Activated CD8-positive, alpha-beta T cell treated with anti-CD3 and anti-CD28 coated beads, Interleukin-2, amount 10 ng/mL, durations not matched to agents 7 days and 5 days (primary cell): ENCODE results near the gene ACVR1B. TPM values are rescaled to one million over a fixed set of nuclear protein-coding genes. Genes with fewer than 3 reads are reported as not detected.

ENCODE experiments used
- ATAC-seq: fragments of 150-1000 bp; cut with Tn5 transposase; one replicate; pipeline ENCODE4 v1.10.0; 2021; ENCODE audit warnings: moderate library complexity
- CTCF ChIA-PET: fragments of 350-600 bp; sonication (Branson Sonifier 250); formaldehyde crosslinking; loops from one replicate; lab custom pipeline; 2021; ENCODE audit warnings: antibody characterized with exemption; lab: Charles Lee
- POLR2A ChIA-PET: fragments of 350-600 bp; sonication (Branson Sonifier 250); formaldehyde crosslinking; loops from one replicate; lab custom pipeline; 2021; ENCODE audit warnings: antibody characterized with exemption; lab: Charles Lee
- DNase-seq: peaks from one replicate; pipeline ENCODE4 v3.0.0-alpha.2; 2020
- H3K27ac Mint-ChIP-seq: one replicate; pipeline ENCODE4 v1.8.0; 2021; ENCODE audit warnings: mild to moderate bottlenecking, mixed read lengths
- H3K27me3 Mint-ChIP-seq: one replicate; pipeline ENCODE4 v1.8.0; 2021; ENCODE audit warnings: low read depth, mixed read lengths
- H3K36me3 Mint-ChIP-seq: one replicate; pipeline ENCODE4 v1.8.0; 2021; ENCODE audit warnings: low read depth, mixed read lengths
- H3K4me1 Mint-ChIP-seq: one replicate; pipeline ENCODE4 v1.8.0; 2021; ENCODE audit warnings: low read depth, mixed read lengths
- H3K4me3 Mint-ChIP-seq: one replicate; pipeline ENCODE4 v1.8.0; 2021; ENCODE audit warnings: mild to moderate bottlenecking, mixed read lengths
- H3K9me3 Mint-ChIP-seq: one replicate; pipeline ENCODE4 v1.8.0; 2022; ENCODE audit warnings: mixed read lengths; ENCODE audit not compliant: insufficient read depth
- total RNA-seq, 2 experiments: library from RNA; stranded (reverse); gene quantifications; one replicate each; pipeline ENCODE4 v1.2.3, GENCODE V29; 2021

The ACVR1B gene
- total RNA-seq, 2 experiments from 2014 or later = 7.8 to 8.8 TPM

DNA sequence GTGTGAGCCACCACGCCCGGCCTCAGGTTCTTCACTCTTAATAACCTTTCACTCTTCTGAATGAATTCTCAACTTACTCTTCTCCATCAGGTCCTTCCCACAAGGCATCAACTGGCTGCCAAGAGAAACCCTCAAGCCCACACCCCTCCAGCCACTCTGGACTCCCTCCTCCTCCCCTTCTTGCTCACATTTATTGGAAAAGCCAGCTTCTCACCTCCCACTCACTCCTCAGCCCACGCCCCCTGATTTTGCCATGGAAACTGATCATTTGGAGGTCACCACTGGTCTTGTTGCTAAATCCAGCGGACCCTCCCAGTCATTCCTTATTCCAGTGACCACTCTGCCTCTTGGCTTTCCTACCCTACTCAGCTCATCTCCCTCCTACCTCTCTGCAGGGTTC is 17.4 kb upstream of the ACVR1B start:
- ATAC-seq (no peak), DNase-seq (no peak)
- H3K36me3 Mint-ChIP-seq = no peaks in the 10 kb centered on the region
- POLR2A ChIA-PET = no interaction called here
- no peaks in the 10 kb centered on the region for H3K9me3 Mint-ChIP-seq
- H3K4me3 Mint-ChIP-seq = no peak overlapping the region
- CTCF ChIA-PET = interaction anchor here (0.8 to 2.0 kb wide), 3 partner anchors 38 to 90 kb away, joined by 3 to 5 read pairs (median 5); no protein-coding TSS in a partner anchor
- no peak overlapping the region for H3K27ac Mint-ChIP-seq
- no peaks in the 10 kb centered on the region for H3K4me1 Mint-ChIP-seq
- H3K27me3 Mint-ChIP-seq = peaks cover 22% of the 10 kb centered on the region

DNA sequence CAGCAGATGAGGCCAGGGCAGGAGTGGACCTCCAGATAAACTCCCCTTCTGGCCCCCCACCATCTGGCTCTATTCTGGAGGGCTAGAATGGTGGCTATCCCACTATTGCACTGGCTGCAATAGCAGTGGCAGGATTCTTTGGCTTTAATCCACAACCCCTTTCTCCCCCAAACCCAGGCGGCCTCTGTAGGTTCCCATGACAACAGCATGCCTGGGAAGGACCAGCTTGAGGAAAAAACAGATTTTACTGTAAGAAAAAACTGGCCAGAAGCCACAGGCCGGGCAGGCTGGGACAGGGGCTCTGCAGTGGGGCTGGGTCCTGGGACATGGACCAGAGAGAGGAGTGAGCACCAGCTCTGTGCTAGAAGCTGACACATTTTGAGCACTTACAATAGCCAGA is 13.6 kb upstream of the ACVR1B start:
- Mint-ChIP-seq H3K36me3 (no peaks in the 10 kb centered on the region), H3K4me3 (no peak overlapping the region), H3K27ac (no peak overlapping the region), H3K27me3 (peaks cover 21% of the 10 kb centered on the region), H3K9me3 (no peaks in the 10 kb centered on the region), H3K4me1 (no peaks in the 10 kb centered on the region)
- CTCF ChIA-PET = interaction anchor here (0.9 kb wide), 1 partner anchor 15 kb away, joined by 3 read pairs; no protein-coding TSS in a partner anchor
- POLR2A ChIA-PET = interaction anchor here (0.8 kb wide), 1 partner anchor 10 kb away, joined by 4 read pairs; no protein-coding TSS in a partner anchor
- ATAC-seq (no peak), DNase-seq (no peak)

DNA sequence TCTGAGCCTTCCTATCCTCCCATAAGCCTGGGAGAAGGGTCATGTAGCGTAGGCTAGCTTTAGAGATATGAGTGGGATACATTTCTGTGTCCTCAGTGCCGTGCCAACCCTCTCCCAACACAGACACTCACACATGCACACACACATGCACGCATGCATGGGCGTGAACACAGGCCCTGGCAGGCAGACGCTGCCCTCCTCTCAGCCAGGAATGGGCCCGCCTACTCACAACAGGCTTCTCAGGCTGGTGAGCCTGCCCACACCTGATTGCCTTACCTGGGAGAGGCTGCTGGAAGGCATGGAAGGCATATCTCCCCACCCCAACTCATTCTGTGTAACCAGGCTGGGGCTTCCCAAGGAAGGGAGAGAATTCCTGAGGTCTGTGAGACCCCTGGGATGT is 12.8 kb upstream of the ACVR1B start:
- Mint-ChIP-seq H3K27me3 (peaks cover 26% of the 10 kb centered on the region), H3K4me1 (no peaks in the 10 kb centered on the region), H3K27ac (no peak overlapping the region), H3K36me3 (no peaks in the 10 kb centered on the region), H3K9me3 (no peaks in the 10 kb centered on the region), H3K4me3 (no peak overlapping the region)
- ChIA-PET CTCF (no interaction called here), POLR2A (no interaction called here)
- DNase-seq (no peak), ATAC-seq (no peak)

DNA sequence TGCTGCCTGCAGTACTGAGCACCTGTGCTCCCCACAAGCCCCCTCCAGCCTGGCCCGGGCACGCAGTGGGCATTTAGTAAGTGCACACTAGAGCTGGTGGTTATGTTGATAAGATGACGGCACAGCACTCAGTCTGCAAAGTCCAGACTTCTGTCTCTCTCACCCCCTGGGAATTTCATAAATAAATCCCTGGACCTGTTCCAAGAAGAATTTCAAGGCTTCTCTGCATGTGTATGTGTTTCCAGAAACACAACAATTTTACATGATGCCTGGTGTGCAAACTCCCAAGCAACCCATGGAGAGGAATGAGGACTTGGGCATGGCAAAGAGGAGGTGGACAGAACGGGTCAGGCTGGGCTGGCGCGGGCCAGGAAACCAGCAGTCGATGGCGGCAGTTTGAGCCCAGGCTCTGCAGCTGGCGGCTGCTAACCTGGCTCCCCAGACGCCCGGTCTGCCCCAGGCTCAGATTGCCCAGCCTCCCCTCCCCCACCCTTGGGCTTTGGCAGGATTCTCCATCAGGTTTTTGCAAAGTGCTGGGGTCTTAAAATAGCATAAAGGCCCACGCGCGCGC is 10.4 kb upstream of the ACVR1B start:
- peaks cover 9% of the 10 kb centered on the region for H3K9me3 Mint-ChIP-seq
- CTCF ChIA-PET = no interaction called here

DNA sequence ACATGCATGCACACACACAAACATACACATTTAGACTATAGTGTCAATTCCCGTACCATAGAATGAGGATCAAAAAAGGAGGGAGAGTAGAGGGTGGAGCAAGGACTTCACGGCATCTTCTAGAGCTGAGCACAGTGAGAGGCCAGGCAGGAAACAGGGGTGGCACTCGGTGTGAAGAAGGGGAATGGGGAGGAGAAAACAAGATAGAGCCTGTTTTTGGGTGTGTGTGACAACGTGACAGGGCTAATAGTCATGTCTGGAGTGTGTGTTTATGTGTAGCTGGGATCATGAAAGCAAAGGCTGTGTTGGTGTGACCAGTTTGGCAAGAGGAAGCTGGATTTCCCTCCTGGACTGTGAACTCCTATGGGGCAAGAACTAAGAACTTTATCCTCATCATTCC is 9.9 kb upstream of the ACVR1B start:
- Mint-ChIP-seq H3K27me3 (peaks cover 24% of the 10 kb centered on the region), H3K36me3 (peaks cover 2% of the 10 kb centered on the region), H3K9me3 (peaks cover 9% of the 10 kb centered on the region), H3K4me1 (no peaks in the 10 kb centered on the region), H3K4me3 (no peak overlapping the region), H3K27ac (no peak overlapping the region)
- CTCF ChIA-PET = no interaction called here
- DNase-seq = no peak
- ATAC-seq = no peak
- POLR2A ChIA-PET = no interaction called here

More for the DNA sequence above, 10.4 kb upstream of the ACVR1B start:
- Mint-ChIP-seq H3K27me3 (peaks cover 21% of the 10 kb centered on the region), H3K4me1 (no peaks in the 10 kb centered on the region), H3K27ac (no peak overlapping the region), H3K4me3 (no peak overlapping the region), H3K36me3 (peaks cover 2% of the 10 kb centered on the region)
- DNase-seq (no peak), ATAC-seq (no peak)
- POLR2A ChIA-PET = no interaction called here

DNA sequence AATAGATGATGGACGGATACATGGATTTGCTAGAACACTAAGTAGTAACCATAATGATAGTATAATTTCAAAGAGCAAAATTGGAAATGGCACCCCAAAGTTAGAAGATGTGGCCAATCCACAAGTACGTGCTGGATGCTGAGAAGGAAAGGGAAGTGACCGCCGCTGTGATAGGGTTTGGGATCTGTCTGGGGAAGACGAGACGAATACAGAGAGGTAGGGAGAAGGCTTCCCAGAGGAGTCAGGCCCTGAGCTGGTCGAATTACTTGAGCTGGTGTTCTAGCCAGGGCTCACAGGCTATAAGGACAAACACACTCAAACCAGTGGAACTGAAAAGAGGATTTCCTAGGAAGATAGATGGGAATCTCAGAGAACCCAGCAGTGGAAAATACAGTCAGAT is 9.4 kb upstream of the ACVR1B start:
- DNase-seq (no peak), ATAC-seq (no peak)
- H3K27ac Mint-ChIP-seq = no peak overlapping the region
- ChIA-PET POLR2A (no interaction called here), CTCF (no interaction called here)
- H3K9me3 Mint-ChIP-seq = peaks cover 9% of the 10 kb centered on the region
- no peak overlapping the region for H3K4me3 Mint-ChIP-seq
- no peaks in the 10 kb centered on the region for H3K4me1 Mint-ChIP-seq
- H3K36me3 Mint-ChIP-seq = peaks cover 2% of the 10 kb centered on the region
- H3K27me3 Mint-ChIP-seq = peaks cover 25% of the 10 kb centered on the region

DNA sequence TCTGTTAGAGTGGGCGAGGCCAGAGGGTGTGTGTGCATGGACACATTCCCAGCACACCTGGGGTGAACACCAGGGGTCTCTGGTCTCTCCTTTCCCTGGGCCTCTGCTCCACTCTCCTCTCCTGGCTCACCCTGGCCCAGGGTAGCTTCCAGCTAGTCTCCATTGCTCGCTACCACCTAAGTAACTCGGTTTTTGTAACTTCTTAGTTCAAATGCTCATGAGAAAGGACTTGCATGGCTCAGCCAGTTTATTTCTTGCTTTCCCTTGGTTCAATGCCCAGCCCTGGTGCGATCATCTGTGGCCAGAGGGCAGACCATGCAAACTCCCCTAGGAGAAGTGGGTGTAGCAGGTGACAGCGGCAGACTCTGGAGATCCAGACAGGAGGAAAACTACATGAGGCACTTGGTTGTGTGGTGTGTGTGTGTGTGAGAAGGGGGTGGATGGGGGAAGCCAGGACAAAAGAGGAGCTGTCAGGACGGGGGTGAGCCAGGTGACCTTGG is 8.9 kb upstream of the ACVR1B start:
- POLR2A ChIA-PET = no interaction called here
- CTCF ChIA-PET = interaction anchor here (1.4 kb wide), 1 partner anchor 20 kb away, joined by 3 read pairs; no protein-coding TSS in a partner anchor
- no peaks in the 10 kb centered on the region for H3K4me1 Mint-ChIP-seq
- no peak overlapping the region for H3K4me3 Mint-ChIP-seq
- no peak overlapping the region for H3K27ac Mint-ChIP-seq
- no peak for DNase-seq
- peaks cover 2% of the 10 kb centered on the region for H3K36me3 Mint-ChIP-seq
- H3K9me3 Mint-ChIP-seq = peaks cover 9% of the 10 kb centered on the region
- H3K27me3 Mint-ChIP-seq = peaks cover 29% of the 10 kb centered on the region
- ATAC-seq = no peak

DNA sequence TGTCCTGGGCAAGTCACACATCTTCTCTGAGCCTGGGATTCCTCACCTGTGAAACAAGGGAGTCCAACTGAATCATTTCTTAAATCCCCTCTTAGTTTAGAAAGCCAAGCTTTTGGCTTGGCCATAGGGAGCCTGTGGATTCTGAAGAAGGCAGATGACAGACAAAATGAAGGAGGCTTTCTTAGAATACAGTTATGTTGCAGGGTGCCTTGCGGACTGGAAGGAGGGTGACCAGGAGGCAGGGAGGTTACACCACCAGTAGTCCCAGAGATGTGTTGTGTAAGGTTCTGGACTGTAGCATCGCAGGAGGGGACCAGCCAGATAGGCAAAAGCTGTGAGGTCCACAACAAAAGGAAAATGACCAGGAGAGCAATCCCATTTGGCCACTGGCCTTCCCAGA is 8.2 kb upstream of the ACVR1B start:
- Mint-ChIP-seq H3K36me3 (peaks cover 2% of the 10 kb centered on the region), H3K4me1 (no peaks in the 10 kb centered on the region), H3K27ac (no peak overlapping the region), H3K4me3 (no peak overlapping the region), H3K9me3 (peaks cover 9% of the 10 kb centered on the region), H3K27me3 (peaks cover 35% of the 10 kb centered on the region)
- no peak for DNase-seq
- CTCF ChIA-PET = interaction anchor here (1.4 kb wide), 1 partner anchor 21 kb away, joined by 3 read pairs; no protein-coding TSS in a partner anchor
- POLR2A ChIA-PET = no interaction called here
- ATAC-seq = no peak

DNA sequence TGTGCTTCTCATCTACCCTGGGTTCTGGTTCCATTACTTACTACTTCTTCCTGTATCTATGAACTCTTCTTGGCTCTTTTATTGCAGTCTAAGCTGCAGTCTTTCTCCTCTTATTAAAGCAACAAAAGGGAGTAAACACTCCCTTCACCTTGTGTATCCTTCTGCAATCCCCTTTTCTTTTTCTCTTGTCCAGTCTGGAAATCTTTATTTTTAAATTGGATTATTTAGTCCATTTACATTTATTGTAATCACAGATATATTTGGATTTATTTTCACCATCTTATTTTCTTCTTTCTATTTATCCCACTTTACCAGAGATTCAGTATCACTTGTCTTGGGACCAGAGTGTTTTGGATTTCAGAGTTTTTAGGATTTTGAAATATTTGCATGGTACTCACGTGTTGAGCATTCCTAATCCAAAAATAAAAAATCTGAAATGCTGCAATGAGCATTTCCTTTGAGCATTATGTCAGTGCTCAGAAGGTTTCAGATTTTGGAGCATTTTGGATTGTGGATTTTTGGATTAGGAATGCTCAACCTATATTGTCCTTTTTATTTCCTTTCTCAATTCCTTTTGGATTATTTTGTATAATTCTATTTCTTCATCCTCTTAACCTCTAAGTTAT is 6.8 kb upstream of the ACVR1B start:
- no peak overlapping the region for H3K4me3 Mint-ChIP-seq
- no peak overlapping the region for H3K27ac Mint-ChIP-seq
- peaks cover 2% of the 10 kb centered on the region for H3K36me3 Mint-ChIP-seq
- H3K9me3 Mint-ChIP-seq = peaks cover 9% of the 10 kb centered on the region
- no peaks in the 10 kb centered on the region for H3K4me1 Mint-ChIP-seq
- ATAC-seq (no peak), DNase-seq (no peak)
- H3K27me3 Mint-ChIP-seq = peaks cover 38% of the 10 kb centered on the region
- ChIA-PET CTCF (interaction anchor here (1.4 kb wide), 1 partner anchor 26 kb away, joined by 3 read pairs; no protein-coding TSS in a partner anchor), POLR2A (no interaction called here)

DNA sequence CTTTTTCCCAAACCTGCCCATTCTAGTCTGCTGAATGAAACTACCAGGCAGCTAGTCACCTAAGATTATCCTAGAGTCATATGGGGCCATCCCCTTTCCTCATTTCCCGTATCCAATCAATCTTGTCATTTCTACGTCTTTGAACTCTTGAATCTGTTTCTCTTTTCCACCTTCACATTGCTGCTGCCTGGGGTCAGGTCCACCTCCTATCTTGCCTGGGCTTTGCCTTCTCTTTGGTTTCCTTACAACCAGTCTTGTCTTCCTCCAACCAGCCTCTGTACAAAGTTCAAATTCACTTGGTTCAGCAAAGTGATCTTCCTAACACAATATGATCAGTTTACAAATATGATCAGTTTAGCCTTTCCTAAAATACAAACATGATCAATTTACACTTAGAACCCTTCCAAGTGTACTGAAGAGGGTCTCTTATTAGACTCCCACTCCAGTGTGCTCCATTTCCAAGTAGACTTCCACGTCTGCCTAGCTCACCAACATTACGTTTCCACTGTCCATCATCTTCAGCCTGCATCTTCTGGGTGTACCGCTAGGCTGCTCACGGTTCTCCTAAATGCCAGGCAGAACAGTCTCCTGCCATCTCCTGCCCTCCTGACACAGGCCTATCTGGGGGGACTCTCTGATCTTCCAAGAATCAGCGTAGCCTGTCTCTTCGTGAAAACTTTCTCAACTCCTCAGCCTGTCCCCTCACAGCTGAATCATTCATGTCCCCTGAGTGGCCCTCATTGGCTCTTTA is 4.1 kb upstream of the ACVR1B start:
- peaks cover 9% of the 10 kb centered on the region for H3K9me3 Mint-ChIP-seq
- DNase-seq = no peak
- ATAC-seq = no peak
- peaks cover 41% of the 10 kb centered on the region for H3K27me3 Mint-ChIP-seq
- ChIA-PET POLR2A (no interaction called here), CTCF (no interaction called here)
- H3K36me3 Mint-ChIP-seq = peaks cover 2% of the 10 kb centered on the region
- no peak overlapping the region for H3K27ac Mint-ChIP-seq
- H3K4me1 Mint-ChIP-seq = peaks cover 4% of the 10 kb centered on the region
- H3K4me3 Mint-ChIP-seq = no peak overlapping the region

DNA sequence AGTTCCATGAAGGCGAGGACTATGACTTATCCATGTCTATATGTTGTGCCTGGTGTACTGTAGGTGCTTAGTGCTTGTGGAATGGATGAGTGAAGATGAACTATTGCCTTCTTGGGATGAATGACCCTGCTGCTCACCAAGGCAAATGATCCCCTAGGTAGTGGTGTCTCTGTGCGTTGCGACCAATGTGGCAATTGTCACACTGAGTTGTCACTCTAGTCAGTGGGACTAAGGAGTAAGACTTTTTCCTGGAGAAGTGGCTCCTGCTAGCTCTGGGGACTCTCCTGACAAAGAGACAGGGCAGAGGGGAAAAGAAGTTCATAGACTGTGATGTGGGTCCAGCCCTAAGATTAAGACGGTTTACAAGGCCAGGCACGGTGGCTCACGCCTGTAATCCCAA is 3.4 kb upstream of the ACVR1B start:
- peaks cover 2% of the 10 kb centered on the region for H3K36me3 Mint-ChIP-seq
- CTCF ChIA-PET = no interaction called here
- POLR2A ChIA-PET = no interaction called here
- H3K4me3 Mint-ChIP-seq = no peak overlapping the region
- H3K9me3 Mint-ChIP-seq = peaks cover 9% of the 10 kb centered on the region
- no peak overlapping the region for H3K27ac Mint-ChIP-seq
- peaks cover 36% of the 10 kb centered on the region for H3K27me3 Mint-ChIP-seq
- DNase-seq (no peak), ATAC-seq (no peak)
- peaks cover 10% of the 10 kb centered on the region for H3K4me1 Mint-ChIP-seq
